ENCODE data around the gene PANK4. TPM values are rescaled to one million over a fixed set of nuclear protein-coding genes. Genes with fewer than 3 reads are reported as not detected.

The PANK4 gene
- total RNA-seq, 6 experiments from 2014 or later: 9.6 to 18.9 (median 13.4) TPM

DNA sequence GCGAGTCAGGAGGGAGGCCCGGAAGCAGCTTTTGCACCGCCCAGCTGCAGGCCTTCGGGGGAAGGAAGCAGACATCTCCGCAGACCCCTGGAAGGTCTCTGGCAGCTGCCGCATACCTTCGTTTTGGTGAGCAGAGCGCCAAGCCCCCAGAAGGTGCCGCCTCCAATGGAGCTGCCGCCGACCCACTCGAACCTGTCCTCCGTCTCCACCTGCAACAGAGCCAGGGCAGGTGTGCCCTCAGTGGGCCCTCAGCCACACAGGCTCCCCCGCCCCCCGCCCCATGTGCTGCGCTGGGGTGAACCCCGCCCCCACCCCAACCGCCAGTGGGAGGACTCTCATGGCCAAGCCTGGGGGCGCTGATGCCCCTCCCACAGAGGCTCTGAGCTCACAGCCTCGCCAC lies 6.2 kb downstream of the PANK4 start:
- Histone ChIP-seq H3K27me3 (no peaks in the 10 kb centered on the region), H3K4me1 (peaks cover 0 to 38% (median 20%) of the 10 kb centered on the region in 4 donors), H3K9me3 (no peaks in the 10 kb centered on the region), H3K4me3 (no peak overlapping the region), H3K27ac (no peak overlapping the region), H3K36me3 (peaks cover 6 to 57% (median 27%) of the 10 kb centered on the region in 4 donors)
- intact Hi-C loops (cut with DNase I): no loop called here
- no peak for TF ChIP-seq POLR2A (IDR thresholded peaks at IDR 0.05)
- TF ChIP-seq, protein P1, sequence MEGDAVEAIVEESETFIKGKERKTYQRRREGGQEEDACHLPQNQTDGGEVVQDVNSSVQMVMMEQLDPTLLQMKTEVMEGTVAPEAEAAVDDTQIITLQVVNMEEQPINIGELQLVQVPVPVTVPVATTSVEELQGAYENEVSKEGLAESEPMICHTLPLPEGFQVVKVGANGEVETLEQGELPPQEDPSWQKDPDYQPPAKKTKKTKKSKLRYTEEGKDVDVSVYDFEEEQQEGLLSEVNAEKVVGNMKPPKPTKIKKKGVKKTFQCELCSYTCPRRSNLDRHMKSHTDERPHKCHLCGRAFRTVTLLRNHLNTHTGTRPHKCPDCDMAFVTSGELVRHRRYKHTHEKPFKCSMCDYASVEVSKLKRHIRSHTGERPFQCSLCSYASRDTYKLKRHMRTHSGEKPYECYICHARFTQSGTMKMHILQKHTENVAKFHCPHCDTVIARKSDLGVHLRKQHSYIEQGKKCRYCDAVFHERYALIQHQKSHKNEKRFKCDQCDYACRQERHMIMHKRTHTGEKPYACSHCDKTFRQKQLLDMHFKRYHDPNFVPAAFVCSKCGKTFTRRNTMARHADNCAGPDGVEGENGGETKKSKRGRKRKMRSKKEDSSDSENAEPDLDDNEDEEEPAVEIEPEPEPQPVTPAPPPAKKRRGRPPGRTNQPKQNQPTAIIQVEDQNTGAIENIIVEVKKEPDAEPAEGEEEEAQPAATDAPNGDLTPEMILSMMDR (IDR thresholded peaks at IDR 0.05): no peak
- ATAC-seq (no peak), DNase-seq (no peak)
- WGBS (ENCODE audit: insufficient coverage, low coverage, low lambda C conversion rate, missing lambda C conversion rate): no CpG with 5 or more reads among the region's 20 CpGs

DNA sequence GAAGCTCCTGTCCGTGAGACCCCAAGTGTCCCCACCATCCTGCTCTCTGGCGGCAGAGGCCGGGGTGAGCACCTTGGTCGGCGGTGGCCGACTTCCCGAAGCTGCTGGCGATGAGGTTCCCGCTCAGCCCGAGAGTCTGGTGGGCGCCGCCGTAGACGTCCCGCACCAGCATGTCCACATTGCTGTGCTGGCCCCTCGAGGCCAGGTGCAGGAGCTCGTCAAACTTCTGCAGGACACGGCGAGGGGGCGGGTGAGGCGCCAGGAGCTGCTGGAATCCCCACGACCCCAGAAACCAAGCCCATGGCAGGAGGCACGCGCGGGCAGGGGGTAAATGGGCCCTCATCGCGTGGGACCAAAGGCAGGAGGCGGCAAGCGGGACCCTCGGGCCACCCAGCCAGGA lies 6.7 kb downstream of the PANK4 start:
- intact Hi-C loops (cut with DNase I): no loop called here
- Histone ChIP-seq H3K4me1 (peaks cover 0 to 33% (median 16%) of the 10 kb centered on the region in 4 donors), H3K4me3 (no peak overlapping the region), H3K9me3 (no peaks in the 10 kb centered on the region), H3K36me3 (peaks cover 6 to 61% (median 29%) of the 10 kb centered on the region in 4 donors), H3K27me3 (no peaks in the 10 kb centered on the region), H3K27ac (no peak overlapping the region)
- TF ChIP-seq, protein P1 (IDR thresholded peaks at IDR 0.05): no peak
- no peak for TF ChIP-seq POLR2A (IDR thresholded peaks at IDR 0.05)
- no peak for DNase-seq
- WGBS (ENCODE audit: insufficient coverage, low coverage, low lambda C conversion rate, missing lambda C conversion rate): 81% methylated on average over 5 of the region's 30 CpGs
- ATAC-seq: no peak

- TF ChIP-seq, protein P1 (IDR thresholded peaks at IDR 0.05): no peak
- no peak for TF ChIP-seq POLR2A (IDR thresholded peaks at IDR 0.05)
- Histone ChIP-seq H3K4me1 (peaks cover 0 to 27% (median 11%) of the 10 kb centered on the region in 4 donors), H3K27ac (no peak overlapping the region), H3K4me3 (no peak overlapping the region), H3K36me3 (peaks cover 6 to 62% (median 29%) of the 10 kb centered on the region in 4 donors), H3K27me3 (no peaks in the 10 kb centered on the region), H3K9me3 (no peaks in the 10 kb centered on the region)
- 94% methylated on average over 20 of the region's 25 CpGs for WGBS (ENCODE audit: insufficient coverage, low coverage, low lambda C conversion rate, missing lambda C conversion rate)
- ATAC-seq (no peak), DNase-seq (no peak)
- intact Hi-C loops (cut with DNase I): no loop called here
Observed at GRCh38 chr1:2519029-2519685, 7.2 kb downstream of the PANK4 start.

DNA sequence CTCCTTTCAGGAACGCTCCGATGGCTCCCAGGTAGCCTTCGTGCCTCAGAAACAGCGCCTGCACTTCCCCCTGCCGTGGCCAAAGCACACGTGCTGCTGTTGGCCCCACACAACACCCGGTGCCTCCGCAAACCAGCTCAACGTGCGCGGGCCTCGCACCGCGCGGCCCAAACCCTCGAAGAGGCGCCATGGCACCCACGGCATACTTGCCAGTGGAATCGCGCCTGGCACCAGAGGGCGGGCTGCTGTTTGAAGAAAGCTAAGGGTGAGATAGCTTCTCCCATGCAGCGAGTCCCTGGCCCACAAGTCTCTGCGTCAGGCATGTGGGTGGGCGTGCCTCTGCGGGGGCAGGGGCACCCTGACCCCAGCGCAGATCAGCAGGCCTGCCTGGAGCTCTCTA lies 7.9 kb downstream of the PANK4 start:
- intact Hi-C loops (cut with DNase I): no loop called here
- H3K4me1 ChIP-seq: peaks cover 0 to 21% (median 8%) of the 10 kb centered on the region in 4 donors
- no peak for DNase-seq
- no CpG with 5 or more reads among the region's 26 CpGs for WGBS (ENCODE audit: insufficient coverage, low coverage, low lambda C conversion rate, missing lambda C conversion rate)
- H3K9me3 ChIP-seq: no peaks in the 10 kb centered on the region
- H3K36me3 ChIP-seq: peaks cover 6 to 68% (median 32%) of the 10 kb centered on the region in 4 donors
- no peaks in the 10 kb centered on the region for H3K27me3 ChIP-seq
- no peak overlapping the region for H3K4me3 ChIP-seq
- no peak for TF ChIP-seq POLR2A (IDR thresholded peaks at IDR 0.05)
- TF ChIP-seq, protein P1 (IDR thresholded peaks at IDR 0.05): no peak
- no peak overlapping the region for H3K27ac ChIP-seq
- no peak for ATAC-seq
